HepG2 (cell line): Measurements from ENCODE around the gene ZBTB7B. TPM values are rescaled to one million over a fixed set of nuclear protein-coding genes. Genes with fewer than 3 reads are reported as not detected.

ENCODE experiments used
- ARNT2 ChIP-seq: sonication (generic); formaldehyde crosslinking; IDR thresholded peaks from 2 replicates; pipeline ENCODE4 v1.8.0; 2022; ENCODE audit warnings: mild to moderate bottlenecking, low read depth, missing genetic modification reagents, moderate library complexity
- EHMT2 ChIP-seq: fragments of 200-600 bp; sonication (generic); IDR thresholded peaks from 2 replicates; pipeline ENCODE4 v1.7.0; 2017; ENCODE audit warnings: antibody characterized with exemption, low read depth, low read length, borderline replicate concordance
- ERF ChIP-seq: IDR thresholded peaks from 2 replicates; pipeline ENCODE4 v1.6.1; 2018; ENCODE audit warnings: missing biosample characterization, missing genetic modification reagents
- GATA4 ChIP-seq: sonication (generic); IDR thresholded peaks from 2 replicates; pipeline ENCODE4 v1.6.1; 2016; ENCODE audit warnings: antibody characterized with exemption, low read depth, borderline replicate concordance
- KAT7 ChIP-seq: IDR thresholded peaks from 2 replicates; pipeline ENCODE4 v1.6.1; 2018; ENCODE audit warnings: borderline replicate concordance, missing compliant biosample characterization
- MBNL3 ChIP-seq: fragments of 250-450 bp; sonication (Bioruptor Pico); conservative IDR thresholded peaks from 2 replicates; pipeline ENCODE4 v1.8.0; 2022; ENCODE audit warnings: mild to moderate bottlenecking, inconsistent platforms
- RBM39 ChIP-seq: fragments of 200-400 bp; formaldehyde crosslinking; IDR thresholded peaks from one replicate; pipeline ENCODE4 v1.6.1; 2018; ENCODE audit warnings: antibody characterized with exemption, mild to moderate bottlenecking, low read depth, low read length; ENCODE audit not compliant: poor library complexity, severe bottlenecking
- RFX5 ChIP-seq: IDR thresholded peaks from 2 replicates; pipeline ENCODE4 v1.6.1; 2011; ENCODE audit warnings: low read depth, low read length, improper control_type of control experiment
- SMARCE1 ChIP-seq: fragments of 450-650 bp; IDR thresholded peaks from 2 replicates; pipeline ENCODE4 v1.6.1; 2017; ENCODE audit warnings: borderline replicate concordance
- TARDBP ChIP-seq: sonication (generic); formaldehyde crosslinking; IDR thresholded peaks from 2 replicates; pipeline ENCODE4 v1.8.0; 2022; ENCODE audit warnings: mild to moderate bottlenecking, missing genetic modification reagents
- TOE1 ChIP-seq: sonication (generic); formaldehyde crosslinking; IDR thresholded peaks from 2 replicates; pipeline ENCODE4 v1.4.0; 2020; ENCODE audit warnings: mild to moderate bottlenecking, missing genetic modification reagents
- ZFP36L2 ChIP-seq: sonication (generic); formaldehyde crosslinking; IDR thresholded peaks from 2 replicates; pipeline ENCODE4 v1.4.0; 2020; ENCODE audit warnings: missing genetic modification reagents
- ZNF33A ChIP-seq: sonication (generic); formaldehyde crosslinking; IDR thresholded peaks from 2 replicates; pipeline ENCODE4 v1.5.1; 2020; ENCODE audit warnings: missing genetic modification reagents, mild to moderate bottlenecking, moderate library complexity, borderline replicate concordance
- ZNF383 ChIP-seq: sonication (generic); formaldehyde crosslinking; IDR thresholded peaks from 2 replicates; pipeline ENCODE4 v1.4.0; 2020; ENCODE audit warnings: missing genetic modification reagents, mild to moderate bottlenecking, borderline replicate concordance
- ZNF430 ChIP-seq: sonication (generic); formaldehyde crosslinking; IDR thresholded peaks from 2 replicates; pipeline ENCODE4 v1.9.0; 2021; ENCODE audit warnings: mild to moderate bottlenecking, missing genetic modification reagents
- ZNF460 ChIP-seq: sonication (generic); formaldehyde crosslinking; IDR thresholded peaks from 2 replicates; pipeline ENCODE4 v1.5.1; 2020; ENCODE audit warnings: missing genetic modification reagents, mild to moderate bottlenecking, borderline replicate concordance
- ZNF468 ChIP-seq: sonication (generic); formaldehyde crosslinking; IDR thresholded peaks from 2 replicates; pipeline ENCODE4 v1.8.0; 2022; ENCODE audit warnings: mild to moderate bottlenecking, moderate library complexity, missing genetic modification reagents
- ZNF510 ChIP-seq: sonication (generic); formaldehyde crosslinking; IDR thresholded peaks from 2 replicates; pipeline ENCODE4 v1.4.0; 2020; ENCODE audit warnings: low read depth, mild to moderate bottlenecking, missing genetic modification reagents
- ZNF549 ChIP-seq: sonication (generic); formaldehyde crosslinking; IDR thresholded peaks from 2 replicates; pipeline ENCODE4 v1.5.0; 2020; ENCODE audit warnings: missing genetic modification reagents
- ZNF550 ChIP-seq: sonication (generic); formaldehyde crosslinking; IDR thresholded peaks from 2 replicates; pipeline ENCODE4 v1.4.0; 2020; ENCODE audit warnings: mild to moderate bottlenecking, missing genetic modification reagents, borderline replicate concordance
- ZNF605 ChIP-seq: sonication (generic); formaldehyde crosslinking; IDR thresholded peaks from 2 replicates; pipeline ENCODE4 v1.8.0; 2022; ENCODE audit warnings: mild to moderate bottlenecking, missing genetic modification reagents
- ZNF879 ChIP-seq: sonication (generic); formaldehyde crosslinking; IDR thresholded peaks from 2 replicates; pipeline ENCODE4 v1.8.1; 2023; ENCODE audit warnings: missing genetic modification reagents
- polyA plus RNA-seq, 8 experiments: library from polyadenylated mRNA; depleted of rRNA in 3 of 8; stranded (reverse) in 7 of 8; unstranded in 1 of 8; fragments of >200 nt; fragmentation: Illumina TruSeq in 4 of 8; extraction: Trizol in 4 of 8; gene quantifications; 2 replicates each; pipeline versions ENCODE4 v1.2.1 to v1.2.3, GENCODE V29; 2011 to 2016; ENCODE audit warnings: low read depth in 4 of 8, missing spikeins in 1 of 8, mixed read lengths in 1 of 8; ENCODE audit not compliant: insufficient read depth in 1 of 8
- total RNA-seq, 5 experiments: library from RNA; depleted of rRNA; stranded (reverse); fragments of >200 nt; fragmentation: Illumina TruSeq; extraction: Trizol; gene quantifications; 2 replicates each; pipeline ENCODE4 v1.2.3, GENCODE V29; 2016; ENCODE audit warnings: low read depth in 1 of 5
- TF ChIP-seq, protein P1 (sequence below): sonication (generic); formaldehyde crosslinking; IDR thresholded peaks from 2 replicates; pipeline ENCODE4 v1.4.0; 2020; ENCODE audit warnings: mild to moderate bottlenecking, missing genetic modification reagents
- TF ChIP-seq, protein P2 (sequence below): sonication (generic); formaldehyde crosslinking; IDR thresholded peaks from 2 replicates; pipeline ENCODE4 v1.8.1; 2022; ENCODE audit warnings: mild to moderate bottlenecking, missing genetic modification reagents
- TF ChIP-seq, protein P3 (sequence below): sonication (generic); formaldehyde crosslinking; IDR thresholded peaks from 2 replicates; pipeline ENCODE4 v1.8.0; 2022; ENCODE audit warnings: missing genetic modification reagents, low read depth, mild to moderate bottlenecking, borderline replicate concordance

ZBTB7B gene
- total and polyA plus RNA-seq, 2 of the 13 experiments (the other 11 are each of a cell fraction or from before 2014, with no cell fraction given): 15.5 to 17.5 TPM

DNA sequence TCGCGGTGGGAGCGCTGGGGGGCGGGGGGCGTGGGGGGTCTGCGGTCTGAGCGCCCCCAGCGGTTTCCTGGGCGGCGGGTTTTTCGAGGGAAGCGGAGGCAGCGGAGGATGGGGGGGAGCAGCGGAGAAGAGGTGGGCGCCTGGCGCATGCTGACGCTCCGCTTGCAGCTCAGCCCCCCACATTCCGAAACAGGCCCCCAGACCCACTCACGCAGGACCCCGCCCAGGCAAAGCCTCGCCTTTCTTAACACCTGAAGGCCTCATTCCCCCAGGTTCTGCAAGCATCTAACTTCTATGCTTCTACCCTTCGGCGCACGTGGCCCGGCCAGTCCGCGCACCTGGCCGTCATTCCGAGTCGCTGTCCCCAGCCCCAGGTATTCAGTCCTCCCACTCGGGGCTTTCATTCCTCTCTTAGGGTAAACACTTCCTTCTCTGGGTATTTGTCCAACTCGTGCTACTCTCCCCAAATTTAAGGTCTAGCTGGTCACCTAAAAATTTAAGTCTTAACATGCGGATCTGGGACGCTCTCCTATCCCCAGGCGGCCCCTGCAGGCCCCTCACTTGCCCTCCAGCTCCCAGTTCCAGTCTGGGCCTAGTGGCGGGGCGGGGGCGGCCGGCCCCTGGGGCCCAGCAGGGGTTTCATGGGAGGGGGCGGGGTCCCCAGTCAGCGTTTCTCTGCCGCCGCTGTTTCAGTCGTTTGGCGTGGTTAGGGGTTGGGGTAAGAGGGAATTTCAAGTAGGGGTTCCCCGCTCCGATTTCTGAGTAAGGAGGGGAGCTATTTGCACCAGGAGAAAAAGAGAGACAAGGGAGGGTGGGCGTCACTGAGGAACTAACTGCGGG lies 2.8 kb upstream of the ZBTB7B start (continued):
- TF ChIP-seq, protein P1, sequence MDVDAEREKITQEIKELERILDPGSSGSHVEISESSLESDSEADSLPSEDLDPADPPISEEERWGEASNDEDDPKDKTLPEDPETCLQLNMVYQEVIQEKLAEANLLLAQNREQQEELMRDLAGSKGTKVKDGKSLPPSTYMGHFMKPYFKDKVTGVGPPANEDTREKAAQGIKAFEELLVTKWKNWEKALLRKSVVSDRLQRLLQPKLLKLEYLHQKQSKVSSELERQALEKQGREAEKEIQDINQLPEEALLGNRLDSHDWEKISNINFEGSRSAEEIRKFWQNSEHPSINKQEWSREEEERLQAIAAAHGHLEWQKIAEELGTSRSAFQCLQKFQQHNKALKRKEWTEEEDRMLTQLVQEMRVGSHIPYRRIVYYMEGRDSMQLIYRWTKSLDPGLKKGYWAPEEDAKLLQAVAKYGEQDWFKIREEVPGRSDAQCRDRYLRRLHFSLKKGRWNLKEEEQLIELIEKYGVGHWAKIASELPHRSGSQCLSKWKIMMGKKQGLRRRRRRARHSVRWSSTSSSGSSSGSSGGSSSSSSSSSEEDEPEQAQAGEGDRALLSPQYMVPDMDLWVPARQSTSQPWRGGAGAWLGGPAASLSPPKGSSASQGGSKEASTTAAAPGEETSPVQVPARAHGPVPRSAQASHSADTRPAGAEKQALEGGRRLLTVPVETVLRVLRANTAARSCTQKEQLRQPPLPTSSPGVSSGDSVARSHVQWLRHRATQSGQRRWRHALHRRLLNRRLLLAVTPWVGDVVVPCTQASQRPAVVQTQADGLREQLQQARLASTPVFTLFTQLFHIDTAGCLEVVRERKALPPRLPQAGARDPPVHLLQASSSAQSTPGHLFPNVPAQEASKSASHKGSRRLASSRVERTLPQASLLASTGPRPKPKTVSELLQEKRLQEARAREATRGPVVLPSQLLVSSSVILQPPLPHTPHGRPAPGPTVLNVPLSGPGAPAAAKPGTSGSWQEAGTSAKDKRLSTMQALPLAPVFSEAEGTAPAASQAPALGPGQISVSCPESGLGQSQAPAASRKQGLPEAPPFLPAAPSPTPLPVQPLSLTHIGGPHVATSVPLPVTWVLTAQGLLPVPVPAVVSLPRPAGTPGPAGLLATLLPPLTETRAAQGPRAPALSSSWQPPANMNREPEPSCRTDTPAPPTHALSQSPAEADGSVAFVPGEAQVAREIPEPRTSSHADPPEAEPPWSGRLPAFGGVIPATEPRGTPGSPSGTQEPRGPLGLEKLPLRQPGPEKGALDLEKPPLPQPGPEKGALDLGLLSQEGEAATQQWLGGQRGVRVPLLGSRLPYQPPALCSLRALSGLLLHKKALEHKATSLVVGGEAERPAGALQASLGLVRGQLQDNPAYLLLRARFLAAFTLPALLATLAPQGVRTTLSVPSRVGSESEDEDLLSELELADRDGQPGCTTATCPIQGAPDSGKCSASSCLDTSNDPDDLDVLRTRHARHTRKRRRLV (CRISPR knock-in tag): no peak
- TF ChIP-seq ZFP36L2 (CRISPR knock-in tag): no peak
- no peak for TF ChIP-seq ZNF549 (CRISPR knock-in tag)
- no peak for TF ChIP-seq TOE1
- no peak for TF ChIP-seq ZNF550 (CRISPR knock-in tag)
- TF ChIP-seq EHMT2: no peak
- TF ChIP-seq MBNL3 (CRISPR knock-in tag): no peak
- TF ChIP-seq, protein P2, sequence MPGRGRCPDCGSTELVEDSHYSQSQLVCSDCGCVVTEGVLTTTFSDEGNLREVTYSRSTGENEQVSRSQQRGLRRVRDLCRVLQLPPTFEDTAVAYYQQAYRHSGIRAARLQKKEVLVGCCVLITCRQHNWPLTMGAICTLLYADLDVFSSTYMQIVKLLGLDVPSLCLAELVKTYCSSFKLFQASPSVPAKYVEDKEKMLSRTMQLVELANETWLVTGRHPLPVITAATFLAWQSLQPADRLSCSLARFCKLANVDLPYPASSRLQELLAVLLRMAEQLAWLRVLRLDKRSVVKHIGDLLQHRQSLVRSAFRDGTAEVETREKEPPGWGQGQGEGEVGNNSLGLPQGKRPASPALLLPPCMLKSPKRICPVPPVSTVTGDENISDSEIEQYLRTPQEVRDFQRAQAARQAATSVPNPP: no peak
- no peak for TF ChIP-seq ZNF33A (CRISPR knock-in tag)
- no peak for TF ChIP-seq ZNF510
- peak; percentile 69 for TF ChIP-seq ZNF605
- TF ChIP-seq RBM39: no peak
- no peak for TF ChIP-seq ARNT2 (CRISPR knock-in tag)
- TF ChIP-seq ZNF879: no peak
- TF ChIP-seq ZNF430 (CRISPR knock-in tag): no peak
- TF ChIP-seq, protein P3, sequence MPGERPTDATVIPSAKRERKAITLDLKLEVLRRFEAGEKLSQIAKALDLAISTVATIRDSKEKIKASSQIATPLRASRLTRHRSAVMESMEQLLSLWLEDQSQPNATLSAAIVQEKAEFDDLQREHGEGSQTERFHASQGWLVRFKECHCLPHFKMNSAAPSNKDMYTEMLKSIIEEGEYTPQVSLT (CRISPR knock-in tag): no peak
- no peak; the same call in 1 of the 2 replicates for TF ChIP-seq TARDBP
- TF ChIP-seq ZNF383 (CRISPR knock-in tag): no peak
- TF ChIP-seq RFX5: no peak
- no peak for TF ChIP-seq ZNF460 (CRISPR knock-in tag)
- TF ChIP-seq KAT7 (CRISPR knock-in tag): no peak
- TF ChIP-seq ERF (CRISPR knock-in tag): peak; percentile 47; the same call in 1 of the 2 replicates
- TF ChIP-seq SMARCE1: no peak
- TF ChIP-seq ZNF468: no peak
- no peak for TF ChIP-seq GATA4
